A673 (cell line): ENCODE results near the gene YBX2. TPM values are rescaled to one million over a fixed set of nuclear protein-coding genes. Genes with fewer than 3 reads are reported as not detected.
A peak's percentile ranks its signal among the peaks of the same experiment; 100 is the strongest.

ENCODE experiments used
- BruUV-seq: library from RNA; stranded (reverse); fragments of 400-500 nt; replicated peaks from 2 replicates; lab custom pipeline; 2021; lab: Mats Ljungman, UMichigan
- CTCF ChIA-PET: fragments of 300-600 bp; sonication (Branson Sonifier 250); formaldehyde crosslinking; loops from one replicate; lab custom pipeline; 2022; ENCODE audit warnings: antibody characterized with exemption; lab: Charles Lee
- POLR2A ChIA-PET: fragments of 300-600 bp; sonication (Branson Sonifier 250); formaldehyde crosslinking; loops from one replicate; lab custom pipeline; 2022; ENCODE audit warnings: antibody characterized with exemption; ENCODE audit not compliant: low non-redundant PET; lab: Charles Lee
- DNase-seq: peaks from one replicate; pipeline ENCODE4 v3.0.0-alpha.2; 2015; ENCODE audit warnings: low spot score
- H3K27ac ChIP-seq: fragments of 200-600 bp; sonication (generic); 2 replicates; pipeline ENCODE4 v1.5.1; 2016; ENCODE audit warnings: mixed run types, low read depth, mild to moderate bottlenecking, mixed read lengths, antibody characterized with exemption, low read length; ENCODE audit not compliant: poor library complexity, severe bottlenecking
- H3K27me3 ChIP-seq: fragments of 200-600 bp; sonication (generic); replicated peaks from 2 replicates; pipeline ENCODE4 v1.6.1; 2017; ENCODE audit warnings: mixed run types, low read depth, mild to moderate bottlenecking, mixed read lengths, antibody characterized with exemption, low read length; ENCODE audit not compliant: insufficient read depth, poor library complexity
- H3K36me3 ChIP-seq: fragments of 200-600 bp; sonication (generic); 2 replicates; pipeline ENCODE4 v1.6.1; 2016; ENCODE audit warnings: mixed run types, mild to moderate bottlenecking, mixed read lengths, antibody characterized with exemption, low read length; ENCODE audit not compliant: insufficient read depth, poor library complexity, severe bottlenecking
- H3K4me1 ChIP-seq: fragments of 200-600 bp; sonication (generic); 2 replicates; pipeline ENCODE4 v1.6.1; 2017; ENCODE audit warnings: mixed run types, mild to moderate bottlenecking, mixed read lengths, antibody characterized with exemption, low read length; ENCODE audit not compliant: insufficient read depth, poor library complexity, severe bottlenecking
- H3K4me3 ChIP-seq: fragments of 200-600 bp; sonication (generic); 2 replicates; pipeline ENCODE4 v1.5.1; 2016; ENCODE audit warnings: low read depth, mixed run types, mild to moderate bottlenecking, mixed read lengths, low read length; ENCODE audit not compliant: poor library complexity, severe bottlenecking
- H3K9me3 ChIP-seq: fragments of 200-600 bp; sonication (generic); 2 replicates; pipeline ENCODE4 v1.6.1; 2016; ENCODE audit warnings: mixed run types, low read depth, mild to moderate bottlenecking, mixed read lengths, antibody characterized with exemption, low read length; ENCODE audit not compliant: poor library complexity, severe bottlenecking
- EZH2 ChIP-seq: fragments of 200-600 bp; sonication (generic); IDR thresholded peaks from 2 replicates; pipeline ENCODE4 v1.6.1; 2017; ENCODE audit warnings: borderline replicate concordance, low read depth, mild to moderate bottlenecking, mixed read lengths, antibody characterized with exemption, low read length; ENCODE audit not compliant: poor library complexity, severe bottlenecking
- intact Hi-C: fragments of 100-400 bp; cut with micrococcal nuclease; formaldehyde crosslinking; loops from one replicate; pipeline ENCODE4 v1.10.0; 2022; ENCODE audit not compliant: unreplicated experiment
- total RNA-seq: library from RNA; stranded (reverse); gene quantifications from 2 replicates; pipeline ENCODE4 v1.2.3, GENCODE V29; 2021
- TF ChIP-seq, protein P1 (sequence below): fragments of 300-800, 200-600 bp; sonication (generic); conservative IDR thresholded peaks from 2 replicates; pipeline ENCODE4 v1.5.1; 2017; ENCODE audit warnings: low read depth, mild to moderate bottlenecking, antibody characterized with exemption, low read length, moderate library complexity, mixed read lengths

Gene YBX2
- total RNA-seq, 1 experiment from 2014 or later = 0.77 TPM

DNA sequence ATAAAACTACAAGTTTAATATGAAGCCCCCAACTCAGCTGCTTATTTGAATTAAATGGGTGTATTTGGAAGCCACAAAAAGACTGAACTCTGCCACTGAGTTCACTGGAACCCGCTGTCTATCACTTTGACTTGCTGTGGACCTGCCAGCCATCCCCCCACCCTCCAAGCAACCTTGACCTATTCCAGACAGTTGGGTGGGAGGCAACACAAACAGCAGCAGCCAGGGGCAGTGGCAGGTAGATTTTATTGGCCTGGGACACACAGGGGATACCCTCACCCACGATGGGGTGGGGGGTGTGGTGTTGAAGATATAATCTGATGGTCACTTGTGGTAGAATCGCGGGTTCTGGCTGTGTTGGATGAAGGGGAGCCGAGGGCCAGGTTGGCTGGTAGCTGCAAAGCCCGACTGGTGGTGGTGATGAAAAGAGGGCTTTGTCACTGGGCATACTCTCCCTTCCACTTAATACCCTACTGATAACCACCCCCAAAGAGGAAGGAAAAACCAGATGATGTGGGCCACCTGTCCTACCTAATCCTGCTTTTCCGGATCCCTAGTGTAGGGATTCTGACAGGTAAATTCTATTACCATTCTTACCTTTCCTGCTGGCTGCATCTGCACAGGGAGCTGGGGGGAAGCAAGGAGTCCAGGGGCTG is 18.1 kb upstream of the YBX2 start:
- intact Hi-C loops = no loop called here
- H3K27ac ChIP-seq = no peak overlapping the region
- ChIA-PET POLR2A (no interaction called here), CTCF (no interaction called here)
- no TSS peak for BruUV-seq
- peaks cover 28% of the 10 kb centered on the region for H3K4me1 ChIP-seq
- H3K27me3 ChIP-seq = no peaks in the 10 kb centered on the region
- H3K9me3 ChIP-seq = no peaks in the 10 kb centered on the region
- no peak overlapping the region for H3K4me3 ChIP-seq
- H3K36me3 ChIP-seq = peaks cover 59% of the 10 kb centered on the region
- TF ChIP-seq, protein P1, sequence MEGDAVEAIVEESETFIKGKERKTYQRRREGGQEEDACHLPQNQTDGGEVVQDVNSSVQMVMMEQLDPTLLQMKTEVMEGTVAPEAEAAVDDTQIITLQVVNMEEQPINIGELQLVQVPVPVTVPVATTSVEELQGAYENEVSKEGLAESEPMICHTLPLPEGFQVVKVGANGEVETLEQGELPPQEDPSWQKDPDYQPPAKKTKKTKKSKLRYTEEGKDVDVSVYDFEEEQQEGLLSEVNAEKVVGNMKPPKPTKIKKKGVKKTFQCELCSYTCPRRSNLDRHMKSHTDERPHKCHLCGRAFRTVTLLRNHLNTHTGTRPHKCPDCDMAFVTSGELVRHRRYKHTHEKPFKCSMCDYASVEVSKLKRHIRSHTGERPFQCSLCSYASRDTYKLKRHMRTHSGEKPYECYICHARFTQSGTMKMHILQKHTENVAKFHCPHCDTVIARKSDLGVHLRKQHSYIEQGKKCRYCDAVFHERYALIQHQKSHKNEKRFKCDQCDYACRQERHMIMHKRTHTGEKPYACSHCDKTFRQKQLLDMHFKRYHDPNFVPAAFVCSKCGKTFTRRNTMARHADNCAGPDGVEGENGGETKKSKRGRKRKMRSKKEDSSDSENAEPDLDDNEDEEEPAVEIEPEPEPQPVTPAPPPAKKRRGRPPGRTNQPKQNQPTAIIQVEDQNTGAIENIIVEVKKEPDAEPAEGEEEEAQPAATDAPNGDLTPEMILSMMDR = no peak
- TF ChIP-seq EZH2 = no peak
- DNase-seq = no peak

DNA sequence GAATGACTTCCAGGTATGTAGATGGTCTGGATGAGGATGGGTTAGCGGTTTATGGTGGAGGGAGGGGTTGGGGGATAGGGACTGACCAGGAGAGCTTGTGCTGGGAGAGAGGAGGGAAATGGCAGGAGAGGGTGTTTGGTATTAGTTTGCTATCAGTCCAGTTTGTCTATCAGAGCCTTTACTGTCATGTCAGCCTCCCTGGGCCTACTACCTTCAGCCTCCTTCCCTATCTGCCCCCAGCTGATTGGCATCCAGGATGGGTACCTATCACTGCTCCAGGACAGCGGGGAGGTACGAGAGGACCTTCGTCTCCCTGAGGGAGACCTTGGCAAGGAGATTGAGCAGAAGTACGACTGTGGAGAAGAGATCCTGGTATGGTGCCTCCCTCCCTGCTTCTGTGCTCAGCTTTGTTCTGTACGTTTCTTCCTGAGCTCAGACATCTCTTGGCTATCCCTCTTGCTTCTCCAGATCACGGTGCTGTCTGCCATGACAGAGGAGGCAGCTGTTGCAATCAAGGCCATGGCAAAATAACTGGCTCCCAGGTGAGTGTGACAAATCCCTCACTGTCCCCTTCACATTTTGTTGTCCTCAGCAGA is 16.8 kb upstream of the YBX2 start:
- no peak overlapping the region for H3K27ac ChIP-seq
- no peak for DNase-seq
- H3K4me3 ChIP-seq = no peak overlapping the region
- CTCF ChIA-PET = no interaction called here
- intact Hi-C loops = no loop called here
- TSS peak; percentile 52 for BruUV-seq
- H3K27me3 ChIP-seq = no peaks in the 10 kb centered on the region
- POLR2A ChIA-PET = no interaction called here
- H3K4me1 ChIP-seq = peaks cover 28% of the 10 kb centered on the region
- no peak for TF ChIP-seq EZH2
- TF ChIP-seq, protein P1 = no peak
- H3K9me3 ChIP-seq = no peaks in the 10 kb centered on the region
- peaks cover 53% of the 10 kb centered on the region for H3K36me3 ChIP-seq

- ChIA-PET POLR2A (no interaction called here), CTCF (interaction anchor here (0.6 kb wide), 1 partner anchor 67 kb away, joined by 5 read pairs; the partner anchor contains the start of gene GABARAP)
- BruUV-seq = no TSS peak
- TF ChIP-seq, protein P1 = no peak
- TF ChIP-seq EZH2 = no peak
- H3K9me3 ChIP-seq = no peaks in the 10 kb centered on the region
- intact Hi-C loops = loop anchor here (5.0 kb wide), 1 partner anchor 57 kb away; the partner anchor contains the start of genes CTDNEP1 and ELP5
- H3K27me3 ChIP-seq = no peaks in the 10 kb centered on the region
- peak overlapping the region; percentile 32 for H3K27ac ChIP-seq
- DNase-seq = no peak
- peak overlapping the region; percentile 94 for H3K4me3 ChIP-seq
- H3K36me3 ChIP-seq = peaks cover 47% of the 10 kb centered on the region
- peaks cover 24% of the 10 kb centered on the region for H3K4me1 ChIP-seq
Measured at GRCh38 chr17:7309628-7310027, 15.2 kb upstream of the YBX2 start.
